ENCODE results near the gene IL17RE.

The IL17RE gene

DNA sequence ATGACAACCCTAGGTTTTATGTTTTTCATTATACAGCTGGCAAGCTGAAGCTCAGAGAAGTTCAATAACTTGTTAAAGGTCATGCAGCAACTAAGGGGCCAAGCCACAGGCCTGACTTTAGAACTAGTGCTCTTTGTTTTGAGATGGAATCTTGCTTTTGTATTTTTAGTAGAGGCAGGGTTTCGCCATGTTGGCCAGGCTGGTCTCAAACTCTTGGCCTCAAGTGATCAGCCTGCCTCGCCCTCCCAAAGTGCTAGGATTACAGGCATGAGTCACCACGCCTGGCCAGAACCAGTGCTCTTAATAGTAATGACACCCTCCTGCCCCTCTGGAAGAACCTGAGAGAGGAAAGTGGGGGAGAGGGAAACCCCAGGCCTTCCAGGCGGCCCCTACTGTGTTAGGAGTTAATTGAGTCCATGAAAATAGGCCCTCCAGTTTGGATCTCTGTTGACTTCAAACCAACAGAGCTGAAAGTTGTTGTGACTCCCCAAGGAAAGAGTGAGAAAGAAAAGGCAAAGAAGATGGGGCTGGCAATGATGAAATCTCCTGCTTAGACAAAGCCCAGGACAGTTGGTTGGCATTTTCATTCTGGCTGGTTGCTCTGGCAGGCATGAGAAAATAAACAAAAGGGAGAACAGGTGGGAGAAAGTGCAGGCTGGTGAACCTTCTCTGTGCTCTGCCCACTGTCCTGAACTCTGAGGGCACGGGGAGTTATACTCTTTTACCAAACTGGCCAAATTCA is 53.1 kb downstream of the IL17RE start:
- no peak for DNase-seq (ENCODE audit: low spot score)

DNA sequence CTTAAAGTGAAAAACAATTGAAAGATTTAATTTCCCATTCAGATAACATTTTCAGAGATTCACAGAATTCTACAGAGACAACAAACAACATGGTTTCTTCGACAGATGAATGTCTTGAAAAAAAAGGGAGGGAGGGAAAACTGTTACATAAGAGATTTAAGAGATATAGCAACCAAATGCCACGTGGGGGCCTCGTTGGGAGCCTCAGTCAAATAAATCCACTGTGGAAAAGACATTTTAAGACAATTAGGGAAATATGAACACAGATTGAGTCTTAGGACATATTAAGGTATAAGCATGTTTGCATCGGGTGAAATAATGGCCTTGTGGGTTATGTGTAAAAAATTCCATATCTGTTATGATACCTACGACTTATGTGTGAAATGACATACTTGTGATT is 54.6 kb downstream of the IL17RE start:
- no peak for DNase-seq (ENCODE audit: low spot score)

DNA sequence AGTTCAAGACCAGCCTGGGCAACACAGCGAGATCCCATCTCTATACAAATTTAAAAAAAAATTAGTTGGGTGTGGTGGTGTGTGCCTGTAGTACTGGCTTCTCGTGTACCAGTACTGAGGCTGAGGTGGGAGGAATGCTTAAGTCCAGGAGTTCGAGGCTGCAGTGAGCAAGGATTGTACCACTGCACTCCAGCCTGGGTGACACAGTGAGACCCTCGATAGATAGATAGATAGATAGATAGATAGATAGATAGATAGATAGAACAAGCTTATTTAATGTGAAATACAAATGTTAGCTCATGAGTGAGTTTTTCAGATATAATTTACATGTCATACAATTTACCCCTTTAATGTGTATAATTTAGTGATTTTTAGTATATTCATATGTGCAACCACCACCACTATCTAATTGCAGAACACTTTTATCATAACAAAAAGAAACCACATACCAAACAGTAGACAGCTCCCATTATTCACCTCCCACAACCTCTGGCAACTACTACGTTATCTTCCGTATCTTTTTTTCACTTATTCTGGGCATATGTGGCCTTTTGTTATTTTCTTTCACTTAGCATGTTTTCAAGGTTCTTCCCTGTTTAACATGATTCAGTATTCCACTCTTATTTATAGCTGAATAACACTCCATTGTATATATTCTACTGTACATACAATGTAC is 62.7 kb downstream of the IL17RE start:
- DNase-seq (ENCODE audit: low spot score): no peak
